ENCODE results near the gene NRAS. TPM values are rescaled to one million over a fixed set of nuclear protein-coding genes. Genes with fewer than 3 reads are reported as not detected.

The NRAS gene
- polyA plus RNA-seq, 1 donor from 2014 or later = 30.6 TPM

- H3K4me3 Mint-ChIP-seq = peak overlapping the region in 1 of 4 donors; percentile 12
- H3K36me3 Mint-ChIP-seq = peaks cover 5% of the 10 kb centered on the region
- no peaks in the 10 kb centered on the region for H3K9me3 Mint-ChIP-seq
- H3K27me3 Mint-ChIP-seq = no peaks in the 10 kb centered on the region
- no peak overlapping the region for H3K27ac Mint-ChIP-seq
- peaks cover 2 to 10% (median 7%) of the 10 kb centered on the region in 3 donors for H3K4me1 Mint-ChIP-seq
These were observed 6.2 kb downstream of the NRAS start for GRCh38 chr1:114710360-114710759.

DNA sequence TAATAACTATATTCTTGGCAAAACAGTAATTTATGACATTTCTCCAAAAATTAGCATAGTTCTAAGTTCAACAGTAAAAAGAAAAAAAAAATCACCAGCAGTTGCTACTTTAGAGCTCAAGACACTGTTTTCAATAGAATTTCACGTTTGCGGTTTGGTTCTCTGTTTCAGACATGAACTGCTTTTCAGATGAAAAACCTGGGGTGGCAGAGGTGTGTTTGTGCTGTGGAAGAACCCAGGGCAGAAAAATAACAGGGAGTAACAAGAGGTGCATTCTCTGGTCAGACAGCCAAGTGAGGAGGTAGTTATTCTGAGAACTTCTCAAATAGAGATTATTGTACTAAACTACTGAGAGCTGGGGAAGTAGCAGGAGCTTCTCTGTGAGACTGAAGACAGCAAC, 9.0 kb downstream of the NRAS start:
- H3K27me3 Mint-ChIP-seq = no peaks in the 10 kb centered on the region
- no peak overlapping the region for H3K4me3 Mint-ChIP-seq
- H3K27ac Mint-ChIP-seq = peak overlapping the region in 1 of 3 donors; percentile 43
- H3K9me3 Mint-ChIP-seq = no peaks in the 10 kb centered on the region
- H3K36me3 Mint-ChIP-seq = peaks cover 5% of the 10 kb centered on the region
- peaks cover 0 to 1% (median 0%) of the 10 kb centered on the region in 3 donors for H3K4me1 Mint-ChIP-seq

- no peaks in the 10 kb centered on the region for H3K36me3 Mint-ChIP-seq
- H3K27ac Mint-ChIP-seq = no peak overlapping the region
- H3K4me3 Mint-ChIP-seq = no peak overlapping the region
- H3K27me3 Mint-ChIP-seq = no peaks in the 10 kb centered on the region
- H3K4me1 Mint-ChIP-seq = no peaks in the 10 kb centered on the region
- H3K9me3 Mint-ChIP-seq = no peaks in the 10 kb centered on the region
These were observed 13.3 kb downstream of the NRAS start for GRCh38 chr1:114703242-114703641.

- H3K27ac Mint-ChIP-seq = no peak overlapping the region
- H3K9me3 Mint-ChIP-seq = no peaks in the 10 kb centered on the region
- H3K36me3 Mint-ChIP-seq = no peaks in the 10 kb centered on the region
- H3K4me3 Mint-ChIP-seq = no peak overlapping the region
- H3K4me1 Mint-ChIP-seq = no peaks in the 10 kb centered on the region
- H3K27me3 Mint-ChIP-seq = no peaks in the 10 kb centered on the region
These were observed 13.8 kb downstream of the NRAS start for GRCh38 chr1:114702737-114703136.

GRCh38 chr1:114701931-114702330, 14.6 kb downstream of the NRAS start:
- no peak overlapping the region for H3K27ac Mint-ChIP-seq
- H3K9me3 Mint-ChIP-seq = no peaks in the 10 kb centered on the region
- H3K27me3 Mint-ChIP-seq = no peaks in the 10 kb centered on the region
- no peaks in the 10 kb centered on the region for H3K36me3 Mint-ChIP-seq
- no peaks in the 10 kb centered on the region for H3K4me1 Mint-ChIP-seq
- H3K4me3 Mint-ChIP-seq = no peak overlapping the region

GRCh38 chr1:114700036-114700600, 16.5 kb downstream of the NRAS start:
- H3K4me3 Mint-ChIP-seq = no peak overlapping the region
- H3K27me3 Mint-ChIP-seq = no peaks in the 10 kb centered on the region
- no peaks in the 10 kb centered on the region for H3K36me3 Mint-ChIP-seq
- H3K9me3 Mint-ChIP-seq = no peaks in the 10 kb centered on the region
- H3K4me1 Mint-ChIP-seq = no peaks in the 10 kb centered on the region
- H3K27ac Mint-ChIP-seq = no peak overlapping the region

DNA sequence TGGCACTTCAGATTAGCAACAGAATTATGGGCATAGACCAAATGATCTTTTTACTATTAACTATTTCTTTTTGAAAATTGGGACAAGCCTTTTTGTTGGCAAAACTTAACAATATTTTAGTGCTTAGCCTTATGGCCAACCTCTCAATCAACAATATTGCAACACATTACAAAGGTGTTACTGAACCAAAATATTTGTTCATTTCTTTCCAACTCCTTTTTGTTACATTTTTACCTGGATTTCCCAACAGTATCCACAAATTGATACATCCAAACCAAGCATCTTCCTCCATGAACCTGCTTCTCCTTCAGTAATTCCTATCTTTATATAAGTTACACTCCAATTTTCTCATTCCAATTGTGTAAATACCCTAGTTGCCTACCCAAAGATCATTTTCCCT, 19.8 kb downstream of the NRAS start:
- H3K9me3 Mint-ChIP-seq = no peaks in the 10 kb centered on the region
- no peak overlapping the region for H3K27ac Mint-ChIP-seq
- H3K27me3 Mint-ChIP-seq = peaks cover 2% of the 10 kb centered on the region
- no peak overlapping the region for H3K4me3 Mint-ChIP-seq
- H3K36me3 Mint-ChIP-seq = no peaks in the 10 kb centered on the region
- H3K4me1 Mint-ChIP-seq = no peaks in the 10 kb centered on the region

DNA sequence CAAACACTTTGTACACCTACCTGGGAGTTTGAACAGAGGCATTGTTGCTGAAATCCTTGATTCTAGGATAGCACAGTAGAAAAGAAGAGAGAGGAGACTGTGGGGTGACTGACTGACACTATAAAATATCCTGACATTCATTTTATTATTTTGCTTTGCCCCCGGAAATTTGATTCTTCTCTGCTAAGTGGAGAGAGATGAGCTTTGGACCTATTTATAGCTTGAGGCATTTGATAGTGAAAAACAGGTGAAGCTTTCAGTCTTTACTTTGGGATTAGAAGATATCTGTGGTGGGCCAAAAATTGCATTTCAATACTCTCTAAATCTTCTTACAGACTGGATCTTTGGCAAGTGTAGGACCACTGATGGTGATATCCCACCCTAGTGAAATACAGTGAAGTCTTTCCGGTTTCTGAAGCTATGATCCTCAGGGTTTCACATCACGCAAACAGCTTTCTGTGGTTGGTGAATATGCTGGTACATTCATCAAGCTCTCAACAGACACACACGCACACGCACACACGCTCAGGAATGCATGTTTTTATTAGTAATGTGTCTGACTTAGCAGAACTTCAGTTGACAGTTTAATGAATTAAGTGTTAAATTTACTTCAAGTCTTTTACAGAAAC, 21.0 kb downstream of the NRAS start, which contains the start of gene AMPD1:
Gene AMPD1 (minus strand): TSS at position 117 of the 629 bp plus-strand sequence. CDS start 75 bp downstream, at position 42.
- no peak within 1 kb of the TSS for H3K27ac Mint-ChIP-seq
- H3K9me3 Mint-ChIP-seq = no peaks in the 10 kb centered on the region
- H3K4me3 Mint-ChIP-seq = no peak within 1 kb of the TSS
- peaks cover 1% of the 10 kb centered on the region for H3K36me3 Mint-ChIP-seq
- no peaks in the 10 kb centered on the region for H3K4me1 Mint-ChIP-seq
- peaks cover 3% of the 10 kb centered on the region for H3K27me3 Mint-ChIP-seq

GRCh38 chr1:114694540-114695310, 21.8 kb downstream of the NRAS start:
- H3K27ac Mint-ChIP-seq = no peak overlapping the region
- no peak overlapping the region for H3K4me3 Mint-ChIP-seq
- peaks cover 1% of the 10 kb centered on the region for H3K36me3 Mint-ChIP-seq
- H3K4me1 Mint-ChIP-seq = no peaks in the 10 kb centered on the region
- no peaks in the 10 kb centered on the region for H3K9me3 Mint-ChIP-seq
- peaks cover 3% of the 10 kb centered on the region for H3K27me3 Mint-ChIP-seq

GRCh38 chr1:114692947-114693346, 23.6 kb downstream of the NRAS start:
- Mint-ChIP-seq H3K36me3 (peaks cover 1% of the 10 kb centered on the region), H3K9me3 (no peaks in the 10 kb centered on the region)

DNA sequence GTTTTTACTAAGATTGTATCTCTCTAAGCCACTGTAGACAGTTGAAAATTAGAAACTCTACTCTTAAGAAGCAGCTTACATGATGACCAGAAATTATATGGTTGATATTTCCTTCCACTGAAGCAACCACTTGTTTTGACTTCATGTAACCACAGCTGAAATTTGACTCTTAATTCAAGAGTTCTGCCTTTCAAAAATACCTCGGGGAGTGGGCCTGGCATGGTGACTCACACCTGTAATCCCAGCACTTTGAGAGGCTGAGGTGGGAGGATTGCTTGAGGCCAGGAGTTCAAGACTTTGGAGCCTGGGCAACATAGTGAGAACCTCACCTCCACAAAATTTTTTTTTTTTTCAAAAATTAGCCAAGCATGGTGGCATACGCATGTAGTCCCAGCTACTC, 25.5 kb downstream of the NRAS start:
- Mint-ChIP-seq H3K27me3 (peaks cover 19% of the 10 kb centered on the region), H3K4me3 (no peak overlapping the region), H3K36me3 (peaks cover 1% of the 10 kb centered on the region), H3K4me1 (no peaks in the 10 kb centered on the region), H3K27ac (no peak overlapping the region), H3K9me3 (no peaks in the 10 kb centered on the region)

More at GRCh38 chr1:114692947-114693346, 23.6 kb downstream of the NRAS start:
- Mint-ChIP-seq H3K27ac (no peak overlapping the region), H3K4me1 (no peaks in the 10 kb centered on the region), H3K27me3 (peaks cover 5% of the 10 kb centered on the region), H3K4me3 (no peak overlapping the region)

GRCh38 chr1:114690148-114690547, 26.4 kb downstream of the NRAS start:
- Mint-ChIP-seq H3K9me3 (no peaks in the 10 kb centered on the region), H3K27ac (no peak overlapping the region), H3K36me3 (peaks cover 1% of the 10 kb centered on the region), H3K27me3 (peaks cover 23% of the 10 kb centered on the region), H3K4me1 (no peaks in the 10 kb centered on the region), H3K4me3 (no peak overlapping the region)

GRCh38 chr1:114688526-114688925, 28.0 kb downstream of the NRAS start:
- Mint-ChIP-seq H3K27me3 (peaks cover 23% of the 10 kb centered on the region), H3K9me3 (no peaks in the 10 kb centered on the region), H3K27ac (no peak overlapping the region)

GRCh38 chr1:114685851-114686250, 30.7 kb downstream of the NRAS start:
- Mint-ChIP-seq H3K4me3 (no peak overlapping the region), H3K9me3 (no peaks in the 10 kb centered on the region), H3K27ac (no peak overlapping the region), H3K27me3 (peaks cover 20% of the 10 kb centered on the region), H3K36me3 (no peaks in the 10 kb centered on the region), H3K4me1 (no peaks in the 10 kb centered on the region)

More at GRCh38 chr1:114688526-114688925, 28.0 kb downstream of the NRAS start:
- no peaks in the 10 kb centered on the region for H3K4me1 Mint-ChIP-seq
- H3K4me3 Mint-ChIP-seq = no peak overlapping the region
- peaks cover 1% of the 10 kb centered on the region for H3K36me3 Mint-ChIP-seq

- Mint-ChIP-seq H3K4me3 (no peak overlapping the region), H3K4me1 (no peaks in the 10 kb centered on the region), H3K9me3 (no peaks in the 10 kb centered on the region), H3K27ac (no peak overlapping the region), H3K27me3 (peaks cover 12% of the 10 kb centered on the region), H3K36me3 (no peaks in the 10 kb centered on the region)
These were observed 38.9 kb downstream of the NRAS start for GRCh38 chr1:114677691-114678090.
